Globus pallidus (tissue), 1 donor: ENCODE results near the gene ADAMTS3.

ENCODE experiments used
- DNase-seq: peaks from one replicate; pipeline ENCODE4 v3.0.0-alpha.2; 2015; ENCODE audit warnings: low spot score

Gene ADAMTS3

DNA sequence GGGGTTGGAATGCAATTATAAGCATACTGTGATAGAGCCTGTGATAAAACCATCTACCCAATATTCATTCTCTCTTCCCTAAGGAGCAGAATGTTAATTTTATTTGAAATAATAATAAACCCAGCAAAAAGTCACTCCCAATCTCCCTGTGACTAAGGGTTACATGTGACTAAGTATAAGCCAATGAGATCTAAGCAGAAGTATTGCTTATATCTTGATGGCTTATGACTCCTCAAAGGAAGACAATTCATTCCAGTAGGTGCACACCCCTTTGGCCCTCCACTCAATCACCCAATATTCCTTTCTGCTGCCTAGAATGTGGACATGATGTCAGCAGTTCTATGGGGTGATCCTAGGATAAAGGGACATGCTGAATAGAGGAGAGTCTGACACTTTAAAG is 224.6 kb downstream of the ADAMTS3 start:
- DNase-seq, result no peak

DNA sequence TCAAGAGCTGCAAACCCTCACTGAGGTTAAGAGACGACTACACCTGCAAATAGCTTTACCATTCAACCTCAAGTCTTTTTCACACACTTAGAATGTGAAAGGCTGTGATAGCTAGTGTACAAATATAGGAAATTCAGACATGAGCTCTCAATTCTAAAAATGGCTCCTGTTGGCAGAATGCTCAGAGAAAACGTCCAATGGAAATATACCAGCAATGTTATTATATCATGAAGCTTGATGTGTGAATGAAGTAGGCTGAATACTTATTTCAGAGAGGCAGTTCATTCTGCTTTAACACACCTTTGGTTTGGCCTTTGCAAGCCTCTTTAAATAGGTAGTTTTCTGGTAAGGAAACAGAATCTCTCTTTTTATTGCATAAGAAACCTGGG is 227.6 kb downstream of the ADAMTS3 start:
- no peak for DNase-seq

DNA sequence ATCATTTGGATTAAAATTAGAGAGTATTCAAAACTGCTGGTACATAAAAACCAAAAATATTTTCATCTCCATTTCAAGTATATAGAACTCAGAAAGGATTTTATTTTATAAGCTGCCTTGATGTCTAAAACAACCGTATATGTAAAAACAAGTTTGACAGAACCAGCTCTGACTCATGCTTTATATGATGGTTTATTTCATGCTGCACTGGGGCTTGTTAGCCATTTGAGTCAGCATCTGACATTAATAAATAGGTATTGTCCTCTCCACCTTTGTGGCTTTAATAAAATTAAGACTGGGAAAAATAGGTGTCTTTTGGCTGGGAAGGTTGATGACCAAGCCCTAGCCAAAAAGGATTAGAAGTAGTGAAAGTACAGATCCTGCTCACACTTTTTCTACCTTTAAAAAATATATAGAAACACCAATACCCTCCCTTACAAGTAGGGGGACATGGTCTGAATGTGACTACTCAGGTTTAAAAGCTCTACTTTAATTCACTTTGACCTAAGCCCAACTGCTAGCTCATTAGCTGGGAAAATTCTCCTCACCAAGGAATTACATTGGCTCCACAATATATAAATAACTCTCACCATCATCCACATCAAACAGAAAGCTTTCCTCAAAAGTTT is 228.1 kb downstream of the ADAMTS3 start:
- DNase-seq, result no peak

DNA sequence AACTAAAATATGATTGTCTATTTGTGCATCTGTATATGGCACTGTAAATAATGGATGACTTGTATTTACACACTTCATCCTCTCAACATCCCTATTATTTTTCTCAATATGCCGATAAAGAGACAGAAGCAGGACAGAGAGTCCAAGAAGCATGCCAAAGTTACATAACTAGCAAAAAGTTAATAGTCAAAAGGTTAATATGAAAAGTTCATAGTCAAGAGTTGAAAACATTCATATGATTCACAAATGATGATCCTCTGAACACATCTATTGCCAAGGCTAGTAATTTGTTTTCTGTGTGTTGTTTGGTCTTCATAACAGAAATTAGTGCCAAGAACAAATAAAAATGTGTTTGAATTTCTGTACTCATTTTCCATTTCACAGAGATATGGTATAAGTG is 231.0 kb downstream of the ADAMTS3 start:
- DNase-seq, result no peak

DNA sequence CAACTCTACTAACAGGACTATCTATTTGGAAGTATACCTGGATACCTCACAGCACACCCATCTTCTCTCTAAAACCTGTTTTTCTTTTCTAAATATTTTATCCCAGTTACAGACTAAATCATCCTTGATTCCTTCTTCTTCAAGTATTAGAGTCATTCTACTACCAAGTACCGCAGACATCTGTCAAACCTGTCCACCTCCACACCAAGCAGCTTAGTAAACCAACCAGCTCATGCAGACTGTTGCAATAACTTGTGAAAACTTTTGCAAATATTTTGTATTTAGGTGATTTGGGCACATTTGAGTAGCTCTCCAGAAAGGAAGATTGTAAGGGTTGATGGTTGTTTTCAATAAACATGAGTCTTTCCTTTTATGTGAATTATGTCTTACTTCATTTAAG is 238.6 kb downstream of the ADAMTS3 start:
- no peak for DNase-seq

DNA sequence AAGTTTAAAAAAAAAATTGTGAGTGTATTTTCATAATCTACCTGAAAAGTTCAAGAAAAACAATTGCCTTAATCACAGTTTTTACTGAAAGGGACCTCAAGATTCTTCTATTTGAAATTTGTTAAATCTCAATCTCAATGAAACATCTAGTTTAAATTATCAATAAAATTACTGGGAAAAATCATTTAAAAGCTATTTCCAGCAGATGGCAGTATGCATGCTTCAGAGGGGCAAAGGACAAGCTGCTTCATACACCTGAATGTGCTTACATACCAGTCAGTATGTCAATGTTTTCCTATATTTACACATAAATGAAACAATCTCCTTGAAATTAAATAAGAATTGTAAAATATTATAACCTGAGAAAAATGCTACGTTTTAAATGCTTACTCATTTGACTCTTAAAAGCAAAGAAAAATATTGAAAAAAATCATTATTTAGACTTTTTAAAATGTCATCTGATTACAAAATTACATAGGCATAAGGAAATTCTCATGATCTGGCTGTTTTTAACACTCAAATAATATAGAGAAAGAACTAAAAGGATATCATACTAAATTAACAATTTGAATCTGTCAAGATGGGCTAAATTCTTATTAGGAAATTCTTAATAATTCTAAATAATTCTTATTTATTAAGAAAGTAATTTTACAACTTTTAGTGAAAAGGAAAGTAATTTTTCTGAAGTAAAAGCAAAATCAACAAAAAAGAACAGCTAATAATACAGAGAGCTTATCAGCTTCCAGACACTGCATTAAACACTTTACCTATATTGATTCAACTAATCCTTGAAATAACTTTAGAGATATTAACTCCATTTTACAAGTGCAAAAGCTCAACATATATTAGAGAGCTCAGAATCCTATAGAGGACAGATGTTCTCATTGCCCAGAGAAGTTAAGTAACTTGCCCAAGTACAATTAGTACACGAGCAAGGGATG is 242.1 kb downstream of the ADAMTS3 start:
- no peak for DNase-seq

DNA sequence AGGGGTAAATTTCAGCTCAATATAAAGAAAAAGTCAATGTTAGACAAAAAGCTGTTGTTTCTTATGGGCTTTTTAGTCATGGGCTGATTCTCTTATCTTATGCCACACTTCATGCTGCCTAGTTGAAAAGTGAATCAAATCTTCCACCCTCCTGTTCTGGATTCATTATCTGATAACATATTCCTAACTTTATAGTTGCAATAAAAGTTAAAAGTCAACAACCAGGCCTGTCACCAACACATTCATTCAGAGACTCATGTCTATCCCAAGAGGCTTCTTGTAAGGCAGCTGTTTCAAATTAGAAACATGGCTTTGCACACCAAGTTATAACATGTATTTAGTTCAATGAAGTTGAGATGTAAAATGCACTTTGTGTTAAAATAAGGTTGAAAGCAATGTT is 243.8 kb downstream of the ADAMTS3 start:
- no peak for DNase-seq

DNA sequence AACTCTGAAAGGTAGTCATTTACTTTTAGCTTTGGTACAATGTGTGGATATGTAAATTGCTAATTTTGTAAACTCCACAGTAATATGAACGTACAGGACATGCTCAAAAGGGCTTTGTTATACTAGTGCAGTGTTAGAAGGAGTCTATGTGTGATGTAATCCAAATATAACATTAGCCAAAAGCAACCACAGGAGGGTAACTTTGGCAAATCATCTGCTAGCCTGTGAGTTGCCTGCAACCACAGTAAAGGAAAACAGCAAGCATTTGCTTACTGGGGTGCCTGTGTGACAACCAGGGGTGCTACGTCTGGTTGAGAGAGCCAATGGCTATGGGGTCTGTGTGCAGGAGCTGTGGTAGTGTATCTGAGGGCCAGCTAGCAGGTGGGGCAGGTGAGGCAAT is 245.8 kb downstream of the ADAMTS3 start:
- DNase-seq, result no peak

DNA sequence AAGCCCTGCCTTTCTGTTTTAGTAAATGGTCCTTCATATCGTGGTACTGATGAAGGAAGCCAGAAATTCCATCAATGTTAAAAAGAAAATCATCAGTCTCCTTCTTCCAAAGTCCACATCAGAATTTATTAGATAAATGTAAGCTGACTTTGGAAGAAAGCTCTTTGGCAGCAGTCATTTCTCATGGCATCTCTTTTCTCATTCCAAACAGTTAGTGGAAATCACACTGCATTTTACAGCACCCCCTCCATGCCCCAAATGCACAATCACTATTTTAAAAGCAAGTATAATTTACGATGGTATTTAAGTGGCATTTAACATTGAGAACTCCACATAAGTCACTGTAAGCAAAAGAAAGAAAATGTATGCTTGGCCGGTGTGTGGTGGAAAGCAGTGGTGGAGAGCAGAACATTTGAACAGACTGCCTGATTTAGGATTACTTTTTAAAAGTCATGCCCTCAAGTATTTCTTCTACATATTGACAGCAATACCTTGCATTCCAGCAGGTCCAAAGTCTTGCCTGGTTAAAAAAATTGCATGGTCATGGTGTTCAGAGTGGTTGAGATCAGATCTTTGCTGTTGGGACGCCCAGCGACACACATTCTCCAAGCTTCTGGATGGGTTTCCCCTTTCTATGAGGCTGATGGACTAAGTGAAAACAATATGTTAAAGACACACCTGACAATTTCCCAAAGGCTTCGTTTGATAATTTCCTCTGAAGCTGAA is 248.6 kb downstream of the ADAMTS3 start:
- no peak for DNase-seq

DNA sequence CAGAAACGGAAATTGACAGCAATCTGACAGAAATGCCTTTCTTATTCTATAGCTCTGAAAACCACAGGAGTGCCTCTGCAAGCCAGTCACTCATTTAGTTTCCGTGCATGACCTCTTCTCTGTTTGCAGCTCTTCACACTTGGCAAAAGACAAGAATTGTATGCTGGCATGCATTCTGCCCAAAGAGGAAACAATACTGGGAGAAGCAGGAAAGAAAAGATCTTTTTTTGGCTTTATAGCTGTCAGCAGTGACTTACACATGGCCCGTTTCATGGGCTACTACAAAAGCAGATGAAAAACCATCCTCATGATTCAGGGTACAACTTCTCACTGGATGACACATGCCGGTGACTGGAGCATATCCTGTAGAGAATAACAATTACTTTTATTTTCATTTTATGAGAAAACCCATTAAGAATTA is 249.4 kb downstream of the ADAMTS3 start:
- DNase-seq, result peak; percentile 19

DNA sequence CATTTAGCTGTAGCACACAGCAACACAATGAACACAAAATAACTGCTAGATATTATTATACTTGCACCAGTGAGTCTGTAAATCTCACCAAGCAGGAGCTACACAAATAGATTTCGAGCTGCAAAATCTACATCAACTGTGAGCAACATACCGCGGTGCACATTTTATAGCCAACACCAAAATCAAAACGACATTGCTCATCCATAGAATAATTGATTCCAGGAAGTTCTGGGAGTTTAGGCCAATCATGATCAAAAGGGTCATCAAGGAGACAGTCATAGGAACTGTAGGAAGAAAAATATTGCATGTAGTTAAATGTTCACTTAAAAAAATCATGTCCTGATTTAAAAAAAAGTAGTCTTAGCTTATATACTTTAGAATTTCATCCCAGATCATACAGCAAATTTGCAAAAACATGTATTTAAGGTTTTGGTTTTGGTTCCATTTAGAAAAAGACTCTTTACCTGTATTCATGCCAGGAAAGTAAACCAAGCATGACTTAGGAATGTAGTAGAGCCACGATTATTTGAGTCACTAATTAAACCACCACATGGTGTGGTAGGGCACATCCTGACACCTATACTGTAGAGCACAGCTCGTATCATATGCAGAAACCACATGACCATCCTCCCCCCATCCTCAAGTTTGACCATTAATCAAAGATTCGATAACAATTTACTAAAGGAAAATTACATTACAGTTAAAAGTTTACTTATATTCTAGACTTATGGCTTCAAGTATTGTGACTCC is 250.4 kb downstream of the ADAMTS3 start:
- DNase-seq, result no peak

DNA sequence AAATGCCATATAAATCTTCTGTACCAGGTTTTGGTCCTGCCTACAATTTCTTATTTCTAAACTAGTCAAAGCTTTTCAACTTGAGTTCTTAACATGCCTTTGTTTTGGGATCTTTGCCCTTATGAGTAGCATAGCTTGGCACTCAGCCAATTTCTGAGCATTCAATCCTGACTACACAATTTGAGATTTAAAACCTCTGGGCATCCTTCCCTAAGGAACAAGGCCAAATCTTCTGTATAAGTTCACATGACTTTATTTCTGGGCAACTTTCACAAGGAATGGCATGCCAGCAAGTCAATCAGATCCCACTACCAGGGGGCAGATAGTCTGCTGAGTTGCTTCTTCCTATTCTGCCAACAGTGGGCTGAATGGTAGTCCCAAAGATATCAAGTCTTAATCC is 254.2 kb downstream of the ADAMTS3 start:
- DNase-seq, result peak; percentile 16

DNA sequence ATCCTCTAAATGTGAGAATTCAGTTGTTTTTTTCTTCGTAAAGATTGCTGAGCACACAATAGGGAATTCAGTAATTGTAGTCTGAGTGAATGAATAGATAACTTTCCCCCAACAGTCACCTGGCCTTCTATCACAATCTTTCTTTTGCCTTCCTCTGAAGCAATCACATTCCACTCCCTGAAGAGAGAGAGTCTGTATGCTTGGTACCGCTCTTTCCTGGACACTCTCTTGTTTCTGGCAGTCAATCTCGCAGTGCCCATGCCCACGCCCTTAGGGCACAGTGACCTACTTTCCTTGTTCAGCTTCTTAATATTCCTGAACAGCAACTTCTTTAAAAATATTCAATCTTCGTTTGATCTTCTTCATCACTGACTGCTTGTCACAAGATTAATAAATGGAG is 255.9 kb downstream of the ADAMTS3 start:
- DNase-seq, result peak; percentile 13

DNA sequence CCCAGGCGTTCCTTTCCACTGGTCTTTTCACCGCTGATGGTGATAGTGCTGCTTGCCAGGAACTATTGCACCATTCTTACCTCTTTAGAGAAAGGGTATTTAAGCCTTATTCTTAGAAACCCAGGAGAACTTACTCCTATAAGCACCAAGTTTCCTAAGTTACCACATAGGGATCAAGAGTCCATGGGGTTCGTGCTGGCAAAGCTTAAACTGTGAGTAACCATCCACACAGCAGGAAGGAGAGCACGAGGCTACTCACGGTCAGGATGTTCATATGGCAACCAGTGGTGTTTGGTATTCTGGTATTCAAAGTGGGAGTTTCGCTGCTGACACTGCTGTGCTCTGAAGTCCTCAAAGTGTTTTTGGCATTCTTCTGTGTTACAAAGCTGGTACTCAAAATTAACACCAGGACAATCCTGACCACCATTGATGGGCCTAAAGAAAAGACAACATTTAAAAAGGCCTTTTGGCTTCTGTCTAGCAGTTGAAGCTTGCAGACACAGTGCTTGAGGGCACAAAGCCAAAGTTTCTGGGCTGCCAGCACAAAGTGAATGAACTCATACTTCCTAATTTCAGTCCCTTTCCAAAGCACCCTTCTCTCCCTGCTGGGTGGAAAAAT is 256.9 kb downstream of the ADAMTS3 start:
- DNase-seq, result peak; percentile 73

DNA sequence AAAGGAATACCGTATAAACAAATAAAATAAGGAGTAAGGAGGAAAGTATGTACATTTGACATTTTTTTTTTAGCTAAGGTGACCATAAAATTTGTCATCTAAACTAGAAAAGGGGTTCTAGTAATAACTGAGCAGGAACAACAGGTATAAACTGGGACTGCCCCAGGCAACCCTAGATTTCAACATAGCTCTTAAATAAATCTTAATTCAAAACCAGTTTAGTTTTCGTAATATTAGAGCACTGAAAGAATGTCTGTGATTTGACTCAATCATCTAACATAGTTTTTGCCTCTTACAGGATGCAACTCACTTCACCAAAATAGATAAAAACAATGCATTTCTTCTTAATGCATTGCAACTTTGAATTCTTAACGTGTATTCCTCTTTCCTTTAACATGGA is 257.7 kb downstream of the ADAMTS3 start:
- no peak for DNase-seq

DNA sequence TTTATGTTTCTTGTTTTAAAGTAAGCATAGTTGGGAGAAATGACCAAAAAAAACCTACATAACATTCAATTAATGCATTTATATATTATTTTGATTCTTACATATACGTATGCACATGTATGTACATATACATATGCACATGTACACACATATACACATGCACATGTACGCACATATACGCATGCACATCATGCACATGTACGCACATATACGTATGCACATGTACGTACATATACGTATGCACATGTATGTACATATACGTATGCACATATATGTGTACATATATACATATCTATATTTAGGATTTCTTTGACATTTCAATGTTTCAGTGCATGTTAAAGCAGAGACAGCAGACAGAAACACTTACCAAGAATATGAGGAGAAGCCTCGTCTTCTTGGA is 263.4 kb downstream of the ADAMTS3 start:
- no peak for DNase-seq

DNA sequence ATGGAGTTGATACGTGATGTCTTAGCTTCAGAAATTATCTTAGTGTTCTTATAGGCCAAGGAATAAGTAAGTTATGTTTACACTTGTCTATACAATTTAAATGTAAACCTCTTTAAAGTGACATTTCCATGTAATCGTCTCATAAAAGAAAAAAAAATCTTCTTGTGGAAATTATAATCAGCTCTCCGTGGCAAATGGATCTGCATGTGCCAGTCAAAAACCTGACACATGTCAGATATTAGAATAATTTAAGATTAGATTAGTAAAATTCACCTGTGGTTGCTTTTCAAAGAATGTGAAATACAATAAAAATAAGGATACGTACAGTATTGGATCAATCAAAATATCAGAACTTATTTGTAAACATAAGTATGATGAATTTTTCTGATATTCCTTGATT is 263.9 kb downstream of the ADAMTS3 start:
- DNase-seq, result no peak

DNA sequence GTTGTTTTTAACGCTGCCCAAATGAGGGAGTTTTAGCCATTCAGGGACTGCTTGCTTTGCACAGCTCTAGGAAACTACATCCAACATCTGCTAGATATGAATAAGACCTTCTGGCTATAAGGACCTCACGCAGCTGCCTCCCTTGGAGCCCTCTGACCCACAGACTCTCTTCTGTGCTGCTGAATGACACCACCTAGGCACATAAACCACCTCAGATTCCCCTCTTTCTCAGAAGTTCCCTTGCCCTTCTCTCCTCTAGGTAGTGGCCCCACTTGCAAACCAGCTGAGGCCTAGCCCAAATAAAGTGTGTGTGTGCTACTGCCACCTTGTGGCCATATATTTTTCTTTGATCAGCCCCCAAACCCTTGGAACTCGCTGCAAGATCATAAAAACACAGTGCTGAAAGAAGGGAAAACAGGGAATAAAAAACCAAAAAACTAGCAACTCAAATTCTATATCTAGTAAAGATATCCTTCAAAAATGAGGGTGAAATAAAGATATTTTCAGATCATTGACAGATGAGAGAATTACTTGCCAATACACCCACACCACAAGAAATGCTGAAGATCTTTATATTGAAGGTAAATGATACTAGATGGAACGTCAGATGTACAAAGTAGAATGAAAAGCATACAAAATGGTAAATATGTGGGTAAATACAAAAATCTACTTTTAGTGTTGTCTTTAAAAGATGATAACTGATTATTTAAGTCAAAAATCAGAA is 265.9 kb downstream of the ADAMTS3 start:
- peak; percentile 39 for DNase-seq

DNA sequence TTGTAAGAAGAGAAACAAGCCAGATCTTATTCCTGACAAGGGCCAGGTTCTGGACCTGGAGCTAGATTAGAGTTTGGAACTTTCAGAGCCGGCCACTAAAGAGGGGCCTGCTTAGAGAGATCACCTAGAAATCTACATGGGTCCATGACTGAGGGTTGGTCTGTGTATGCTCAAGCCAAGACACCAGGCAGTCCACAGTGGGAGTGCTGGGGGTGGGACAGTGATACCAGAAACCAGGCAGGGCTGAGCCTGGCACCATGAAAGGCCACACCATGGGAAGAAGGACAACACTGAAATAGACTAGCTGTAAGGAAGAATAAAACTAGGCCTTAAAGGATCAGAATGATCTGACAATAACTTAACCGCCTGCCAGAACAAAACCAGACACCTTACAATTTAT is 267.3 kb downstream of the ADAMTS3 start:
- no peak for DNase-seq

DNA sequence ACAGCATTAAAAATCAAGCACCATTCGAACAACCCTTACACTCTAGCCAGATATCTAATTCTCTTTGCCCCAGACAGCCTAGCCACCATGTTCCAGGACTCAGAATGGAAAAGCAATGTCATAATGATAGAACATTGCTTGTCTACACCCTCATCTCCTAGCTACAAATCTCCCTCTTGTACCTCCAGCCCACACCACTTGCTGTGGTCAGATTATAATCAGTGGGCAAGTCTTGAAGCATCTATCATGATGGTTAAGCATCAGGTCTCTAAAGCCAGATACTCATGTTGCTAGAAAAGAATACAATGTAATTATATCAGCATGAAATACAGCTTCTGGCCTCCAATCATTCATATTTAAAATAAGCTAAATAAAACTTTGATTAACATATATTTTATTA is 268.9 kb downstream of the ADAMTS3 start:
- DNase-seq, result no peak

DNA sequence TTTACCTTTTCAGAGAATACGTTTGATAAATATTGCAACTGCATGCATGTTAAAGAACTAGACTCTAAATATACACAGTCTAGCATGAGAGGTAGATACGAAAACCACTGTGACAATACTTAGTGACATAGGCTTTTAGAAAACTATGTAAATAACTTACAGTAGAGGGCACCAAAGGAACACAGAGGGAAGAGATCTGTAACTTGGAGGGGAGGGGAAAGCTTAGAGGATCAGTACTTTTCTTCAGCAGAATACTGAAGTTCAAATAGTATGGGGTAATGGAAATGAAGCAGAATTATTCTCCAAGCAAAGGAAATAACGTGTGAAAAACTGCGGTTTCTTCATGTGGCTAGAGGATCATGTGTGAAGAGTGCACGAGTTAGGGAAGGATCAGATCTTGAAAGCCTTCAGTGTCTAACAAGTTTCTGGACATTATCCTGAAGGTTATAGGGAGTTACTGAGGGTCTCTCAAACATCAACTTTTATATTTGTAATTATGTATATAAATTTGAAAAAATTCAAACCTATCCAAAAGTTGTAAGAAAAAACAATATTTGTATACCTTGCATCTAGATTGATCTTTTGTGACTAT is 273.0 kb downstream of the ADAMTS3 start:
- DNase-seq, result peak; percentile 40
